ENCODE measurements around the gene EPHA10. TPM values are rescaled to one million over a fixed set of nuclear protein-coding genes. Genes with fewer than 3 reads are reported as not detected.
"Not testable (repeated sequence)": the region's sequence is repeated elsewhere in the genome, so short reads cannot be mapped to it uniquely, and the experiment has no call there.

Gene EPHA10
- total and polyA plus RNA-seq, 9 donors: 0.04 to 0.27 (median 0.07) TPM; not detected in 4

DNA sequence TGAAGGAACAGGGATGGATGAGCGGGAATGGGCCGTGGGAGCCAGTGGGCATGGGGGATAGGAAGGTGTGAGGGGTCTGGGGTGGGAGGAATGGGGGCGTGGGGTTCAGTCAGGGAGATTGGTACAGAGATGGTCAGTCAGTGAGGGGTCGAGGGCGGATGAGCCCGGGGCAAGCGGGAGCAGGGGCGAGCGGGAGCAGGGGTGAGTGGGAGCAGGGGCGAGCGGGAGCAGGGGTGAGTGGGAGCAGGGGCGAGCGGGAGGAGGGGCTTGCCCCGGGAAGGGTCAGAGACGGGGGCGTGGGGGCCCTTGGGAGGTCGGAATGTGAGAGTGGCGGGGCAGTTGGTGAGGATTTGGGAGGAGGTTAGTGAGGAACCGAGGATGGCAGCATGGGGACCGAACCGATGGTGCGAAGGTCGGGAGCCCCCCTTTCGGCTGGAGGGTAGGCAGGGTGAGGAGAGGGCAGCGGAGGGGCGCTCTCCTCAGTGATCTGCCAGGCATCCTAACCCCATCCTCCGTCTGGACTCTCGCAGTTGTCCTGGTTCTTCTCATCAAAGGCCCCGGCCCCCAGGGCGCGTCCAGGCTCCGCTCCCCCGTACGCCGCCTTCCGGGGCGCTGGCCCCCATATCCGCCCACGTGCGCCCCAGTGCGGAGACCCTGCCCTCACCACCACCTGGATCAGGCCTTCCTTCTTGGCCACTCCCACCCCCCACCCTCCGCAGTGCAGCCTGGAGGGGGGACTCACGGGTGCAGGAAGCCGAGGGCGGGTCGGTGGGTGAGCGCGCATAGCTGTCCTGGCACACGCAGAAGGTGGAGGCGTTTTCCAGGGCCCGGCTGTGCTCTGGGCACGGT lies 11.2 kb downstream of the EPHA10 start:
- Histone ChIP-seq H3K4me3 (ENCODE audit: low read length) (no peak overlapping the region), H3K27me3 (ENCODE audit: control insufficient read depth, insufficient read depth, low read length) (peaks cover 54% of the 10 kb centered on the region), H3K4me1 (ENCODE audit: control insufficient read depth, insufficient read depth, low read length) (no peaks in the 10 kb centered on the region), H3K9me3 (replicated peaks; ENCODE audit: control insufficient read depth, low read depth, low read length) (no peaks in the 10 kb centered on the region), H3K36me3 (ENCODE audit: control insufficient read depth, insufficient read depth, low read length) (no peaks in the 10 kb centered on the region), H3K27ac (ENCODE audit: low read length) (no peak overlapping the region)
- WGBS (ENCODE audit: insufficient coverage): 4% methylated on average over 44 of the region's 52 CpGs
- no peak for DNase-seq

DNA sequence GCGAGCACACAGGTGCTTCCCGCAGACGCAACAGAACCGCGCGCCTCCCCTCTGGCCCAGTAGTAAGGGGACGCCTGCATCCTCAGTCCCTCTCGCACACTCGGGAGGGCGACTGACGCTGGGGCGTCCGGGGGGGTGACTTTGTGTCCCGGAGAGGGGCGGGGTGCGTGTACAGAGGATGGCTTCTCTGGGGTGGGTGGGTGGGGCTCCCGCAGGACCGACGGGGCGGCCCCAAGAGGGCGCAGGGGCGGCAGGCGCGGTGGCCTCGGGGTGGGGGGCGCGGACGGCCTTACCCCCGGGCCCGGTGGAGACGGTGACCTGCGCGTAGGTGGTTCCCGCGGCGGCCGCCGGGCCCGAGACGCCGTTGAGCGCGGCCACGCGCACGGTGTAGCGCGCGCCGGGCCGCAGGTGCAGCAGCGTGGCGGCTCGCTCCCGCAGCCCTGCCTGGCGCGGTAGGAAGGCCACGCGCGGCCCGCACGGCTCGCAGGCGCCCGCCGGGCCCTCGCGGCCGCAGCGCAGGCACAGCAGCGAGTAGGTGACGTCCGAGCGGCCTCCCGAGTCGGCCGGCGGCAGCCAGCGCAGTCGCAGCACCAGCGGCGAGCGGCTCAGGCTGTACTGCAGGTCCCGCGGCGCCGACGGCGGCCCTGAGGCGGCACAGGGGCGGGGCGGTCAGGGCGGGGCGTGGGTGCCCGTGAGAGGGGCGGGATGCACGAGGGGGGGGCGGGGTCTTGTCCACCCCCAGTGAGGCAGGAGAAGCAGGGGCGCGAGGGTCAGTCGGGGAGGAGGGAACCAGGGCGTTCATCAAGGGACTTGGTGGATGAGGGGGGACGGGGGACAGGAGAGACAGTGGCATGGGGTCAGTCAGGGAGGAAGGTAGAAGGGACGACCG lies 12.1 kb downstream of the EPHA10 start:
- Histone ChIP-seq H3K27me3 (ENCODE audit: control insufficient read depth, insufficient read depth, low read length) (peaks cover 54% of the 10 kb centered on the region), H3K4me1 (ENCODE audit: control insufficient read depth, insufficient read depth, low read length) (no peaks in the 10 kb centered on the region), H3K4me3 (ENCODE audit: low read length) (no peak overlapping the region), H3K36me3 (ENCODE audit: control insufficient read depth, insufficient read depth, low read length) (no peaks in the 10 kb centered on the region), H3K9me3 (replicated peaks; ENCODE audit: control insufficient read depth, low read depth, low read length) (no peaks in the 10 kb centered on the region), H3K27ac (ENCODE audit: low read length) (no peak overlapping the region)
- DNase-seq: no peak
- 1% methylated on average over 100 of the region's 105 CpGs for WGBS (ENCODE audit: insufficient coverage)

- H3K4me1 ChIP-seq (ENCODE audit: control insufficient read depth, insufficient read depth, low read length): no peaks in the 10 kb centered on the region
- H3K27me3 ChIP-seq (ENCODE audit: control insufficient read depth, insufficient read depth, low read length): peaks cover 54% of the 10 kb centered on the region
- no peak overlapping the region for H3K4me3 ChIP-seq (ENCODE audit: low read length)
- no peak overlapping the region for H3K27ac ChIP-seq (ENCODE audit: low read length)
- no peak for DNase-seq
- H3K9me3 ChIP-seq (replicated peaks; ENCODE audit: control insufficient read depth, low read depth, low read length): no peaks in the 10 kb centered on the region
- no peaks in the 10 kb centered on the region for H3K36me3 ChIP-seq (ENCODE audit: control insufficient read depth, insufficient read depth, low read length)
- WGBS (ENCODE audit: insufficient coverage): 17% methylated on average over 5 of the region's 11 CpGs
These were observed 12.7 kb downstream of the EPHA10 start for GRCh38 chr1:37752213-37752582.

DNA sequence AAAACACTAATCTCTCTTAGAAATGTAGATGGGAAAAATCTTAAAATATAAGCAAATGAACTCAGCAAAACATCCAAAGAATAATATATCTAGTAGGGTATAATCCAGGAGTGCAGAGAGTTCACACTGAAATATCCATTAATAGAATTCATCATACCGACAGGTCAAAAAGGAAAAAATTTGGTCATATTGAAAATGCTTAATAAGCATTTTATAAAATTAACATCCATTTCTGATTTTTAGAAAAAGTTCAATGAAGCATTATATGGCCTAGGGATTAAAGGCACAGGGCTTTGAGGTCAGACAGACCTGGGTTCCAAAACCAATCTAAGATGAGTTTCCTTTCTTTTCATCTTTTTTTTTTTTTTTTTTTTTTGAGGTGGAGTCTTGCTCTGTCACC lies 16.4 kb downstream of the EPHA10 start:
- no peaks in the 10 kb centered on the region for H3K9me3 ChIP-seq (replicated peaks; ENCODE audit: control insufficient read depth, low read depth, low read length)
- H3K36me3 ChIP-seq (ENCODE audit: control insufficient read depth, insufficient read depth, low read length): no peaks in the 10 kb centered on the region
- no peak overlapping the region for H3K27ac ChIP-seq (ENCODE audit: low read length)
- H3K27me3 ChIP-seq (ENCODE audit: control insufficient read depth, insufficient read depth, low read length): peaks cover 24% of the 10 kb centered on the region
- H3K4me3 ChIP-seq (ENCODE audit: low read length): no peak overlapping the region
- no CpG with 5 or more reads among the region's 1 CpG for WGBS (ENCODE audit: insufficient coverage)
- no peak for DNase-seq
- no peaks in the 10 kb centered on the region for H3K4me1 ChIP-seq (ENCODE audit: control insufficient read depth, insufficient read depth, low read length)

GRCh38 chr1:37746806-37747205 lies 18.1 kb downstream of the EPHA10 start:
- DNase-seq: no peak
- H3K4me1 ChIP-seq (ENCODE audit: control insufficient read depth, insufficient read depth, low read length): no peaks in the 10 kb centered on the region
- H3K27ac ChIP-seq (ENCODE audit: low read length): no peak overlapping the region
- H3K9me3 ChIP-seq (replicated peaks; ENCODE audit: control insufficient read depth, low read depth, low read length): no peaks in the 10 kb centered on the region
- no peak overlapping the region for H3K4me3 ChIP-seq (ENCODE audit: low read length)
- WGBS (ENCODE audit: insufficient coverage): no CpG with 5 or more reads among the region's 3 CpGs
- peaks cover 11% of the 10 kb centered on the region for H3K27me3 ChIP-seq (ENCODE audit: control insufficient read depth, insufficient read depth, low read length)
- no peaks in the 10 kb centered on the region for H3K36me3 ChIP-seq (ENCODE audit: control insufficient read depth, insufficient read depth, low read length)

- WGBS (ENCODE audit: insufficient coverage): 22% methylated on average over 3 of the region's 6 CpGs
- Histone ChIP-seq H3K4me1 (ENCODE audit: control insufficient read depth, insufficient read depth, low read length) (no peaks in the 10 kb centered on the region), H3K9me3 (replicated peaks; ENCODE audit: control insufficient read depth, low read depth, low read length) (no peaks in the 10 kb centered on the region), H3K4me3 (ENCODE audit: low read length) (no peak overlapping the region), H3K27ac (ENCODE audit: low read length) (no peak overlapping the region), H3K36me3 (ENCODE audit: control insufficient read depth, insufficient read depth, low read length) (no peaks in the 10 kb centered on the region), H3K27me3 (ENCODE audit: control insufficient read depth, insufficient read depth, low read length) (no peaks in the 10 kb centered on the region)
- no peak for DNase-seq
These were observed 23.3 kb downstream of the EPHA10 start for GRCh38 chr1:37741662-37742061.

DNA sequence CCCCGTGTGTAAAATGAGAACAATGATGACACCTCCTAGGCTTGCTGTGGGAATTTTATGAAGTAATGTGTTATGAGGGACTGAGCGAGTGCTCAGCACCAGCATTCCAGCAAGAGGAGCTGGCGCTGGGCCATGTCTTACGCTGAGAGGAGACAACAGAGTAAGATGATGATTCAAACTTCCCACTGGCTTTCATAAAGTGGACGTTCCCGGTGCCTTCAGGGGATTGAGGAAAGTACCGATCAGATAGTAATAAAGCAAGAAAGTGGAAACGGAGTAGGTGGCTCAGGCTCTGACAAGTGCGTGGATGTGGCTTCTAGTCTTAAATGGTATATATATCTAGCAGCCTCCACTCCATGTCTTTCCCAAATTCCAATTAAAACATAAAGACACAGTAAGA lies 23.8 kb downstream of the EPHA10 start:
- no peaks in the 10 kb centered on the region for H3K36me3 ChIP-seq (ENCODE audit: control insufficient read depth, insufficient read depth, low read length)
- H3K27ac ChIP-seq (ENCODE audit: low read length): no peak overlapping the region
- WGBS (ENCODE audit: insufficient coverage): 29% methylated on average over 3 of the region's 9 CpGs
- H3K4me1 ChIP-seq (ENCODE audit: control insufficient read depth, insufficient read depth, low read length): no peaks in the 10 kb centered on the region
- no peaks in the 10 kb centered on the region for H3K9me3 ChIP-seq (replicated peaks; ENCODE audit: control insufficient read depth, low read depth, low read length)
- DNase-seq: peak; percentile 14
- H3K27me3 ChIP-seq (ENCODE audit: control insufficient read depth, insufficient read depth, low read length): no peaks in the 10 kb centered on the region
- no peak overlapping the region for H3K4me3 ChIP-seq (ENCODE audit: low read length)

DNA sequence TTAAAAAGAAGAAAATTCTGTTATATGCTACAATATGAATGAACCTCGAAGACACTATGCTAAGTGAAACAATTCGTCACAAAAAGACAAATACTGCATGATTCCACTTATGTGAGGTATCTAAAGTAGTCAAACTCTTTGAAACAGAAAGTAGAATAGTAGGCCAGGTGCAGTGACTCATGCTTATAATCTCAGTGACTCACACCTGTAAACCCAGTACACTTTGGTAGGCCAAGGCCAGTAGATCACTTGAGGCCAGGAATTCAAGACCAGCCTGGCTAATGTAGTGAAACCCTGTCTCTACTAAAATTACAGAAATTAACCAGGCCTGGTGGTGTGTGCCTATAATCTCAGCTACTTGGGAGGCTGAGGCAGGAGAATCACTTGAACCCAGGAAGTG lies 25.7 kb downstream of the EPHA10 start:
- Histone ChIP-seq H3K9me3 (replicated peaks; ENCODE audit: control insufficient read depth, low read depth, low read length) (no peaks in the 10 kb centered on the region), H3K36me3 (ENCODE audit: control insufficient read depth, insufficient read depth, low read length) (no peaks in the 10 kb centered on the region), H3K4me1 (ENCODE audit: control insufficient read depth, insufficient read depth, low read length) (no peaks in the 10 kb centered on the region), H3K27me3 (ENCODE audit: control insufficient read depth, insufficient read depth, low read length) (peaks cover 9% of the 10 kb centered on the region), H3K27ac (ENCODE audit: low read length) (no peak overlapping the region), H3K4me3 (ENCODE audit: low read length) (no peak overlapping the region)
- no peak for DNase-seq
- no CpG with 5 or more reads among the region's 2 CpGs for WGBS (ENCODE audit: insufficient coverage)

- H3K4me1 ChIP-seq (ENCODE audit: control insufficient read depth, insufficient read depth, low read length); H3K27me3 ChIP-seq (ENCODE audit: control insufficient read depth, insufficient read depth, low read length); H3K9me3 ChIP-seq (replicated peaks; ENCODE audit: control insufficient read depth, low read depth, low read length); DNase-seq; H3K27ac ChIP-seq (ENCODE audit: low read length); H3K36me3 ChIP-seq (ENCODE audit: control insufficient read depth, insufficient read depth, low read length); H3K4me3 ChIP-seq (ENCODE audit: low read length): not testable (repeated sequence)
- WGBS (ENCODE audit: insufficient coverage): no CpG with 5 or more reads among the region's 4 CpGs
These were observed 26.3 kb downstream of the EPHA10 start for GRCh38 chr1:37738619-37739018.

DNA sequence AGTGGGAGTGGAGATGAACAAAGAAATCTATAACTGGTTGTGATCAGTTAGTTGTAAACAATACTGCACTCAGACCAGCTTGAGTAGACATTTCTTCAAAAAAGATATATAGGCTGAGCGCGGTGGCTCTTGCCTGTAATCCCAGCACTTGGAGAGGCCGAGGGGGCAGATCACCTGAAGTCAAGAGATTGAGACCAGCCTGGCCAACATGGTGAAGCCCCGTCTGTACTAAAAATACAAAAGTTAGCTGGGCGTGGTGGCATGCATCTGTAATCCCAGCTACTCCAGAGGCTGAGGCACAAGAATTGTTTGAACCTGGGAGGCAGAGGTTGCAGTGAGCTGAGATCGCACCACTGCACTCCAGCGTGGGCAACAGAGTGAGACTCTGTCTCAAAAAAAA lies 26.9 kb downstream of the EPHA10 start:
- not testable (repeated sequence) for DNase-seq; H3K27ac ChIP-seq (ENCODE audit: low read length); H3K9me3 ChIP-seq (replicated peaks; ENCODE audit: control insufficient read depth, low read depth, low read length); H3K4me3 ChIP-seq (ENCODE audit: low read length); H3K36me3 ChIP-seq (ENCODE audit: control insufficient read depth, insufficient read depth, low read length); H3K4me1 ChIP-seq (ENCODE audit: control insufficient read depth, insufficient read depth, low read length)
- WGBS (ENCODE audit: insufficient coverage): 86% methylated on average over 5 of the region's 7 CpGs
- peaks cover 15% of the 10 kb centered on the region for H3K27me3 ChIP-seq (ENCODE audit: control insufficient read depth, insufficient read depth, low read length)
